ENCODE data around the gene RNU11.
A peak's percentile ranks its signal among the peaks of the same experiment; 100 is the strongest.
"Not testable (repeated sequence)": the region's sequence is repeated elsewhere in the genome, so short reads cannot be mapped to it uniquely, and the experiment has no call there.

Gene RNU11

GRCh38 chr1:28656335-28656734, 7.9 kb downstream of the RNU11 start:
- no peak for DNase-seq

GRCh38 chr1:28663871-28664470, 15.6 kb downstream of the RNU11 start:
- peak in 4 of 56 donors; percentile 2 to 12 (median 10) for DNase-seq

- no peak for DNase-seq
These were observed 18.4 kb downstream of the RNU11 start for GRCh38 chr1:28666806-28667205.

- peak in 54 of 56 donors; percentile 26 to 88 (median 66) for DNase-seq
These were observed 20.0 kb downstream of the RNU11 start, which contains the start of gene GMEB1 for GRCh38 chr1:28668191-28668955. Gene GMEB1 (plus strand): TSS chr1:28668784. CDS start chr1:28683613, 14,829 bp downstream.

GRCh38 chr1:28668956-28669723, 20.7 kb downstream of the RNU11 start:
- peak in 45 of 56 donors; percentile 4 to 77 (median 36) for DNase-seq

GRCh38 chr1:28671254-28671780, 22.9 kb downstream of the RNU11 start:
- no peak for DNase-seq

GRCh38 chr1:28672971-28673370, 24.6 kb downstream of the RNU11 start:
- not testable (repeated sequence) for DNase-seq

- no peak for DNase-seq
These were observed 27.5 kb downstream of the RNU11 start for GRCh38 chr1:28675924-28676257.

GRCh38 chr1:28680151-28680550, 31.8 kb downstream of the RNU11 start:
- DNase-seq, result no peak

- no peak for DNase-seq
These were observed 34.4 kb downstream of the RNU11 start for GRCh38 chr1:28682840-28683239.

- DNase-seq, result no peak
These were observed 36.5 kb downstream of the RNU11 start for GRCh38 chr1:28684937-28685336.

- DNase-seq, result not testable (repeated sequence)
These were observed 43.2 kb downstream of the RNU11 start for GRCh38 chr1:28691627-28692026.

All from amygdala (tissue), 56 donors.